ENCODE results near the gene KLC1. TPM values are rescaled to one million over a fixed set of nuclear protein-coding genes. Genes with fewer than 3 reads are reported as not detected.
A peak's percentile ranks its signal among the peaks of the same experiment; 100 is the strongest.

Gene KLC1
- total and polyA plus RNA-seq, 2 of the 8 experiments (the other 6 are each of a cell fraction or from before 2014, with no cell fraction given), result 84.6 to 134 TPM

- 93% methylated on average over 15 of the region's 15 CpGs; no CpG with 5 or more reads in 1 of the 2 experiments for WGBS, 2 experiments (ENCODE audit: extremely low coverage in 1 of 2, insufficient coverage in 1 of 2, insufficient read length in 1 of 2, insufficient replicate concordance in 2 of 2, low coverage in 1 of 2, low lambda C conversion rate in 2 of 2, missing lambda C conversion rate in 1 of 2)
- H3K27ac ChIP-seq (ENCODE audit: low read depth, low read length), result no peak overlapping the region
- H2BK20ac ChIP-seq (ENCODE audit: low read length), result no peak overlapping the region
- H3K14ac ChIP-seq (ENCODE audit: insufficient read length), result no peak overlapping the region
- H3K27me3 ChIP-seq (replicated peaks in 1 of 4; ENCODE audit: control insufficient read depth in 3 of 4, extremely low read depth in 1 of 4, insufficient read depth in 3 of 4, low read length in 3 of 4), result no peaks in the 10 kb centered on the region; a peak in 1 of 7 replicates
- CTCF ChIA-PET (ENCODE audit: partially characterized antibody), result no interaction called here
- no peak overlapping the region for H2AFZ ChIP-seq (ENCODE audit: low read length)
- no peak overlapping the region for H3K9ac ChIP-seq (replicated peaks in 1 of 4; ENCODE audit: extremely low read depth in 1 of 4, low read depth in 3 of 4, low read length in 3 of 4)
- H2BK15ac ChIP-seq (ENCODE audit: low read length), result no peak overlapping the region
- H3K79me2 ChIP-seq (ENCODE audit: control insufficient read depth in 1 of 2, insufficient read depth in 2 of 2, low read length in 2 of 2), result no peaks in the 10 kb centered on the region
- H3K36me3 ChIP-seq (ENCODE audit: control insufficient read depth in 2 of 4, insufficient read depth in 4 of 4, low read length in 3 of 4), result no peaks in the 10 kb centered on the region; a peak in 2 of 8 replicates
- FAIRE-seq (no peak), DNase-seq (ENCODE audit: low read depth in 1 of 2, low spot score in 2 of 2) (no peak)
- no peaks in the 10 kb centered on the region for H3K23me2 ChIP-seq (ENCODE audit: low read depth, low read length)
- H3K4me2 ChIP-seq (ENCODE audit: insufficient read depth in 1 of 2, low read depth in 2 of 2, low read length in 2 of 2), result no peak overlapping the region
- no peak overlapping the region for H3K23ac ChIP-seq (ENCODE audit: insufficient read length)
- no peak overlapping the region for H3K4ac ChIP-seq (replicated peaks; ENCODE audit: insufficient read length, low read depth, low read length)
- H4K20me1 ChIP-seq (replicated peaks in 1 of 2; ENCODE audit: control insufficient read depth in 1 of 2, insufficient read depth in 2 of 2, low read length in 2 of 2), result peaks cover 0 to 2% of the 10 kb centered on the region in 2 experiments
- H3K56ac ChIP-seq (replicated peaks; ENCODE audit: insufficient read length, low read depth, low read length), result no peak overlapping the region
- H4K91ac ChIP-seq (replicated peaks; ENCODE audit: insufficient read length, low read length), result no peak overlapping the region
- H3K4me3 ChIP-seq (ENCODE audit: extremely low read depth in 1 of 4, insufficient read depth in 2 of 4, low read depth in 3 of 4, low read length in 4 of 4), result no peak overlapping the region
- H2BK120ac ChIP-seq (replicated peaks; ENCODE audit: low read depth, low read length), result no peak overlapping the region
- TF ChIP-seq TEAD4 (IDR thresholded peaks at IDR 0.05; ENCODE audit: low read depth, low read length), result no peak
- no peak for TF ChIP-seq POLR2A (IDR thresholded peaks at IDR 0.05; ENCODE audit: control extremely low read depth in 1 of 2, low read depth in 2 of 2, low read length in 2 of 2)
- TF ChIP-seq MAX (IDR thresholded peaks at IDR 0.05), result no peak
- TF ChIP-seq POU5F1 (IDR thresholded peaks at IDR 0.05; ENCODE audit: low read depth, low read length), result no peak
- H4K5ac ChIP-seq (ENCODE audit: insufficient read length, low read depth, low read length), result no peak overlapping the region
- H3K9me3 ChIP-seq (ENCODE audit: insufficient read depth in 2 of 2, low read depth in 1 of 2, low read length in 1 of 2), result no peaks in the 10 kb centered on the region
- no peaks in the 10 kb centered on the region for H3K79me1 ChIP-seq (ENCODE audit: low read depth, low read length)
- H3K18ac ChIP-seq (ENCODE audit: extremely low read depth, low read length), result peak overlapping the region; percentile 6; the same call in 1 of the 2 replicates
- no peak overlapping the region for H2AK5ac ChIP-seq (ENCODE audit: low read depth, low read length)
- POLR2A ChIA-PET (ENCODE audit: partially characterized antibody), result interaction anchor here (2.2 kb wide), 1 partner anchor 9 kb away, joined by 6 read pairs; no protein-coding TSS in a partner anchor
- no peak overlapping the region for H2BK12ac ChIP-seq (ENCODE audit: low read depth, low read length)
- no peak overlapping the region for H2BK5ac ChIP-seq (ENCODE audit: low read depth, low read length)
- peak overlapping the region; percentile 35; the same call in 1 of the 2 replicates for H4K8ac ChIP-seq (ENCODE audit: extremely low read depth, insufficient read depth, low read length)
- H3K4me1 ChIP-seq (replicated peaks in 1 of 4; ENCODE audit: control insufficient read depth in 3 of 4, insufficient read depth in 4 of 4, low read length in 3 of 4), result peaks cover 0 to 3% (median under 1%) of the 10 kb centered on the region in 4 experiments; a peak in 2 of 7 replicates
These were observed 114.7 kb downstream of the KLC1 start for GRCh38 chr14:103743691-103744090.
